ENCODE data around the gene PAX2. TPM values are rescaled to one million over a fixed set of nuclear protein-coding genes. Genes with fewer than 3 reads are reported as not detected.

The PAX2 gene
- total and polyA plus RNA-seq, 2 of the 13 experiments (the other 11 are each of a cell fraction or from before 2014, with no cell fraction given), result not detected

DNA sequence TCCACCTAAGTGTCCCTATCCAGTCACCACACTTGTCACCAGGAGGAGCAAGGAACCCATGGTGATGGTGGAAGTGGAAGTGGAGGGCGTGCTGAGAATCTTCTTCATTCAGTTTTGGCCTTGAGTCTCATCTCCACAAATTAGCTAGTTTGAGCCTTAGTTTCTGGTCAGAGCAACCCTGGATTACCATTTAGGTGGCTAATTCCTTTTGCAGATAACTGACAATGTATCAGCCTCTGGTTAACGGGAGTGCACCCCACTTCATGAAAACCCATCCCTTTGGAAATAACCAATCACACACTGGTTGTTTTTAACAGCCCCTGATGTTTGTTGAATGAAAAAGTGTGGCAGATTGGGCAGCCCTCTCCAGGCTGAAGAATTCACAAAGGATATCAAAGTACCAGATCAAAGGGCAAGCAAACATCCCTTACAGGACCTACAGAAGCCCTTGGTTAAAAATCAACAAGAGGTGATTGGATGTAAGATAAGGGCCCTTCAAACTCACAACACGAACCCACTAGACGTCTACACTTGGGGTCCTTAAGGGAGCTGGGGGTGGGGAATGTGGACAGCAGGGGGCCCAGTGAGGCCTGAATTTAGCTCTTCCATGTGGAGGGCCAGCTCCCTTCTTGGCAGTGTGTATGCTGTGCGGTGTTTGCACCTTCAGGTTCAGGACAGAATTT is 130.2 kb downstream of the PAX2 start (continued):
- no peak for TF ChIP-seq U2AF2 (IDR thresholded peaks at IDR 0.05; ENCODE audit: low read depth, low read length)
- no peak for TF ChIP-seq POLR2AphosphoS2 (IDR thresholded peaks at IDR 0.05; ENCODE audit: low read depth, low read length)
- no peak for TF ChIP-seq IRX3 (CRISPR knock-in tag; IDR thresholded peaks at IDR 0.05; ENCODE audit: borderline replicate concordance, low read depth)
- TF ChIP-seq, protein P1, sequence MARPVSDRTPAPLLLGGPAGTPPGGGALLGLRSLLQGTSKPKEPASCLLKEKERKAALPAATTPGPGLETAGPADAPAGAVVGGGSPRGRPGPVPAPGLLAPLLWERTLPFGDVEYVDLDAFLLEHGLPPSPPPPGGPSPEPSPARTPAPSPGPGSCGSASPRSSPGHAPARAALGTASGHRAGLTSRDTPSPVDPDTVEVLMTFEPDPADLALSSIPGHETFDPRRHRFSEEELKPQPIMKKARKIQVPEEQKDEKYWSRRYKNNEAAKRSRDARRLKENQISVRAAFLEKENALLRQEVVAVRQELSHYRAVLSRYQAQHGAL (CRISPR knock-in tag; IDR thresholded peaks at IDR 0.05; ENCODE audit: not compliant biosample characterization), result no peak
- TF ChIP-seq, protein P2, sequence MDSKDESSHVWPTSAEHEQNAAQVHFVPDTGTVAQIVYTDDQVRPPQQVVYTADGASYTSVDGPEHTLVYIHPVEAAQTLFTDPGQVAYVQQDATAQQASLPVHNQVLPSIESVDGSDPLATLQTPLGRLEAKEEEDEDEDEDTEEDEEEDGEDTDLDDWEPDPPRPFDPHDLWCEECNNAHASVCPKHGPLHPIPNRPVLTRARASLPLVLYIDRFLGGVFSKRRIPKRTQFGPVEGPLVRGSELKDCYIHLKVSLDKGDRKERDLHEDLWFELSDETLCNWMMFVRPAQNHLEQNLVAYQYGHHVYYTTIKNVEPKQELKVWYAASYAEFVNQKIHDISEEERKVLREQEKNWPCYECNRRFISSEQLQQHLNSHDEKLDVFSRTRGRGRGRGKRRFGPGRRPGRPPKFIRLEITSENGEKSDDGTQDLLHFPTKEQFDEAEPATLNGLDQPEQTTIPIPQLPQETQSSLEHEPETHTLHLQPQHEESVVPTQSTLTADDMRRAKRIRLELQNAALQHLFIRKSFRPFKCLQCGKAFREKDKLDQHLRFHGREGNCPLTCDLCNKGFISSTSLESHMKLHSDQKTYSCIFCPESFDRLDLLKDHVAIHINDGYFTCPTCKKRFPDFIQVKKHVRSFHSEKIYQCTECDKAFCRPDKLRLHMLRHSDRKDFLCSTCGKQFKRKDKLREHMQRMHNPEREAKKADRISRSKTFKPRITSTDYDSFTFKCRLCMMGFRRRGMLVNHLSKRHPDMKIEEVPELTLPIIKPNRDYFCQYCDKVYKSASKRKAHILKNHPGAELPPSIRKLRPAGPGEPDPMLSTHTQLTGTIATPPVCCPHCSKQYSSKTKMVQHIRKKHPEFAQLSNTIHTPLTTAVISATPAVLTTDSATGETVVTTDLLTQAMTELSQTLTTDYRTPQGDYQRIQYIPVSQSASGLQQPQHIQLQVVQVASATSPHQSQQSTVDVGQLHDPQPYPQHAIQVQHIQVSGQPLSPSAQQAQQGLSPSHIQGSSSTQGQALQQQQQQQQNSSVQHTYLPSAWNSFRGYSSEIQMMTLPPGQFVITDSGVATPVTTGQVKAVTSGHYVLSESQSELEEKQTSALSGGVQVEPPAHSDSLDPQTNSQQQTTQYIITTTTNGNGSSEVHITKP (CRISPR knock-in tag; IDR thresholded peaks at IDR 0.05; ENCODE audit: low read depth), result no peak
- TF ChIP-seq, protein P3, sequence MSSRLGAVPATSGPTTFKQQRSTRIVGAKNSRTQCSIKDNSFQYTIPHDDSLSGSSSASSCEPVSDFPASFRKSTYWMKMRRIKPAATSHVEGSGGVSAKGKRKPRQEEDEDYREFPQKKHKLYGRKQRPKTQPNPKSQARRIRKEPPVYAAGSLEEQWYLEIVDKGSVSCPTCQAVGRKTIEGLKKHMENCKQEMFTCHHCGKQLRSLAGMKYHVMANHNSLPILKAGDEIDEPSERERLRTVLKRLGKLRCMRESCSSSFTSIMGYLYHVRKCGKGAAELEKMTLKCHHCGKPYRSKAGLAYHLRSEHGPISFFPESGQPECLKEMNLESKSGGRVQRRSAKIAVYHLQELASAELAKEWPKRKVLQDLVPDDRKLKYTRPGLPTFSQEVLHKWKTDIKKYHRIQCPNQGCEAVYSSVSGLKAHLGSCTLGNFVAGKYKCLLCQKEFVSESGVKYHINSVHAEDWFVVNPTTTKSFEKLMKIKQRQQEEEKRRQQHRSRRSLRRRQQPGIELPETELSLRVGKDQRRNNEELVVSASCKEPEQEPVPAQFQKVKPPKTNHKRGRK (CRISPR knock-in tag; IDR thresholded peaks at IDR 0.05), result no peak
- no peak for TF ChIP-seq ZNF484 (CRISPR knock-in tag; IDR thresholded peaks at IDR 0.05; ENCODE audit: borderline replicate concordance, low read depth)
- TF ChIP-seq, protein P4, sequence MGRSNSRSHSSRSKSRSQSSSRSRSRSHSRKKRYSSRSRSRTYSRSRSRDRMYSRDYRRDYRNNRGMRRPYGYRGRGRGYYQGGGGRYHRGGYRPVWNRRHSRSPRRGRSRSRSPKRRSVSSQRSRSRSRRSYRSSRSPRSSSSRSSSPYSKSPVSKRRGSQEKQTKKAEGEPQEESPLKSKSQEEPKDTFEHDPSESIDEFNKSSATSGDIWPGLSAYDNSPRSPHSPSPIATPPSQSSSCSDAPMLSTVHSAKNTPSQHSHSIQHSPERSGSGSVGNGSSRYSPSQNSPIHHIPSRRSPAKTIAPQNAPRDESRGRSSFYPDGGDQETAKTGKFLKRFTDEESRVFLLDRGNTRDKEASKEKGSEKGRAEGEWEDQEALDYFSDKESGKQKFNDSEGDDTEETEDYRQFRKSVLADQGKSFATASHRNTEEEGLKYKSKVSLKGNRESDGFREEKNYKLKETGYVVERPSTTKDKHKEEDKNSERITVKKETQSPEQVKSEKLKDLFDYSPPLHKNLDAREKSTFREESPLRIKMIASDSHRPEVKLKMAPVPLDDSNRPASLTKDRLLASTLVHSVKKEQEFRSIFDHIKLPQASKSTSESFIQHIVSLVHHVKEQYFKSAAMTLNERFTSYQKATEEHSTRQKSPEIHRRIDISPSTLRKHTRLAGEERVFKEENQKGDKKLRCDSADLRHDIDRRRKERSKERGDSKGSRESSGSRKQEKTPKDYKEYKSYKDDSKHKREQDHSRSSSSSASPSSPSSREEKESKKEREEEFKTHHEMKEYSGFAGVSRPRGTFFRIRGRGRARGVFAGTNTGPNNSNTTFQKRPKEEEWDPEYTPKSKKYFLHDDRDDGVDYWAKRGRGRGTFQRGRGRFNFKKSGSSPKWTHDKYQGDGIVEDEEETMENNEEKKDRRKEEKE (IDR thresholded peaks at IDR 0.05), result no peak
- no peak for TF ChIP-seq ZNF546 (CRISPR knock-in tag; conservative IDR thresholded peaks at IDR 0.05)
- peak; percentile 46; the same call in 1 of the 2 replicates for TF ChIP-seq MYC (CRISPR knock-in tag; IDR thresholded peaks at IDR 0.05; ENCODE audit: borderline replicate concordance)
- TF ChIP-seq, protein P5, sequence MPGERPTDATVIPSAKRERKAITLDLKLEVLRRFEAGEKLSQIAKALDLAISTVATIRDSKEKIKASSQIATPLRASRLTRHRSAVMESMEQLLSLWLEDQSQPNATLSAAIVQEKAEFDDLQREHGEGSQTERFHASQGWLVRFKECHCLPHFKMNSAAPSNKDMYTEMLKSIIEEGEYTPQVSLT (CRISPR knock-in tag; IDR thresholded peaks at IDR 0.05; ENCODE audit: borderline replicate concordance, low read depth), result no peak
- TF ChIP-seq, protein P6, sequence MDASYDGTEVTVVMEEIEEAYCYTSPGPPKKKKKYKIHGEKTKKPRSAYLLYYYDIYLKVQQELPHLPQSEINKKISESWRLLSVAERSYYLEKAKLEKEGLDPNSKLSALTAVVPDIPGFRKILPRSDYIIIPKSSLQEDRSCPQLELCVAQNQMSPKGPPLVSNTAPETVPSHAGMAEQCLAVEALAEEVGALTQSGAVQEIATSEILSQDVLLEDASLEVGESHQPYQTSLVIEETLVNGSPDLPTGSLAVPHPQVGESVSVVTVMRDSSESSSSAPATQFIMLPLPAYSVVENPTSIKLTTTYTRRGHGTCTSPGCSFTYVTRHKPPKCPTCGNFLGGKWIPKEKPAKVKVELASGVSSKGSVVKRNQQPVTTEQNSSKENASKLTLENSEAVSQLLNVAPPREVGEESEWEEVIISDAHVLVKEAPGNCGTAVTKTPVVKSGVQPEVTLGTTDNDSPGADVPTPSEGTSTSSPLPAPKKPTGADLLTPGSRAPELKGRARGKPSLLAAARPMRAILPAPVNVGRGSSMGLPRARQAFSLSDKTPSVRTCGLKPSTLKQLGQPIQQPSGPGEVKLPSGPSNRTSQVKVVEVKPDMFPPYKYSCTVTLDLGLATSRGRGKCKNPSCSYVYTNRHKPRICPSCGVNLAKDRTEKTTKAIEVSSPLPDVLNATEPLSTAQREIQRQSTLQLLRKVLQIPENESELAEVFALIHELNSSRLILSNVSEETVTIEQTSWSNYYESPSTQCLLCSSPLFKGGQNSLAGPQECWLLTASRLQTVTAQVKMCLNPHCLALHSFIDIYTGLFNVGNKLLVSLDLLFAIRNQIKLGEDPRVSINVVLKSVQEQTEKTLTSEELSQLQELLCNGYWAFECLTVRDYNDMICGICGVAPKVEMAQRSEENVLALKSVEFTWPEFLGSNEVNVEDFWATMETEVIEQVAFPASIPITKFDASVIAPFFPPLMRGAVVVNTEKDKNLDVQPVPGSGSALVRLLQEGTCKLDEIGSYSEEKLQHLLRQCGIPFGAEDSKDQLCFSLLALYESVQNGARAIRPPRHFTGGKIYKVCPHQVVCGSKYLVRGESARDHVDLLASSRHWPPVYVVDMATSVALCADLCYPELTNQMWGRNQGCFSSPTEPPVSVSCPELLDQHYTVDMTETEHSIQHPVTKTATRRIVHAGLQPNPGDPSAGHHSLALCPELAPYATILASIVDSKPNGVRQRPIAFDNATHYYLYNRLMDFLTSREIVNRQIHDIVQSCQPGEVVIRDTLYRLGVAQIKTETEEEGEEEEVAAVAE (CRISPR knock-in tag; IDR thresholded peaks at IDR 0.05; ENCODE audit: borderline replicate concordance), result peak; percentile 13; the same call in 1 of the 2 replicates

Data from HepG2 (cell line).